ENCODE data around the gene BNC1. TPM values are rescaled to one million over a fixed set of nuclear protein-coding genes. Genes with fewer than 3 reads are reported as not detected.

Gene BNC1
- total and polyA plus RNA-seq, 2 of the 4 experiments (the other 2 are of a cell fraction), result 0.38 to 0.54 TPM

DNA sequence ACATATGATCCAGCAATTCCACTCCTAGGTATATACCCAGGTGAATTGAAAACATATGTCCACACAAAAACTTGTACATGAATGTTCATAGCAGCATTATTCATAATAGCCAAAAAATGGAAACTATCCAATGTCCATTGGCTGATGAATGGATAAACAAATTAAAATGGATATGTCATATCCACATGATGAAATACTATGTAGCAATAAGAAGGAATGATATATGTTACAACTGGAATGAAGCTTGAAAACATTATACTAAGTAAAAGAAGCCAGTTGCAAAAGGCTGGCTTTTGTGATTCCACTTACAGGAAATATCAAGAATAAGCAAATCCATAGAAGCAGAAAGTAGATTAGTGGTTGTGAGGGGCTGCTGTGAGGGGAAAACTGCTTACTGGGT, 33.7 kb downstream of the BNC1 start:
- Histone ChIP-seq H2BK120ac (ENCODE audit: low read depth, low read length) (no peak overlapping the region), H3K27me3 (ENCODE audit: control insufficient read depth, insufficient read depth, low read length) (peaks cover 9% of the 10 kb centered on the region; the same call in 1 of the 2 replicates), H3K36me3 (ENCODE audit: control insufficient read depth, insufficient read depth, low read length) (no peaks in the 10 kb centered on the region), H2BK15ac (ENCODE audit: low read depth, low read length) (no peak overlapping the region), H3K4me2 (ENCODE audit: low read depth, low read length) (no peak overlapping the region), H3K4me1 (ENCODE audit: control insufficient read depth, insufficient read depth, low read length) (no peaks in the 10 kb centered on the region), H3K56ac (ENCODE audit: extremely low read depth, insufficient read depth, low read length) (no peak overlapping the region), H3K27ac (ENCODE audit: insufficient read depth, low read length) (no peak overlapping the region), H3K9me1 (ENCODE audit: insufficient read depth, low read length) (no peaks in the 10 kb centered on the region), H3K23ac (ENCODE audit: low read depth, low read length) (no peak overlapping the region), H2AFZ (replicated peaks; ENCODE audit: low read length, poor library complexity) (no peak overlapping the region), H3K4me3 (ENCODE audit: insufficient read depth, low read depth, low read length) (no peak overlapping the region), H3K79me1 (ENCODE audit: low read depth in 1 of 2, low read length in 2 of 2) (no peaks in the 10 kb centered on the region), H4K20me1 (ENCODE audit: insufficient read depth, low read length) (no peaks in the 10 kb centered on the region), H2AK5ac (ENCODE audit: low read depth, low read length) (no peak overlapping the region), H3K9ac (ENCODE audit: low read depth, low read length) (no peak overlapping the region), H4K5ac (ENCODE audit: low read depth, low read length) (no peak overlapping the region), H4K91ac (ENCODE audit: insufficient read depth, low read depth, low read length) (no peak overlapping the region), H2BK5ac (ENCODE audit: low read depth, low read length, poor library complexity, severe bottlenecking) (no peak overlapping the region), H3K9me3 (ENCODE audit: control insufficient read depth, insufficient read depth, low read length) (no peaks in the 10 kb centered on the region), H3K14ac (replicated peaks; ENCODE audit: low read depth, low read length) (no peak overlapping the region), H3K18ac (ENCODE audit: low read depth, low read length) (no peak overlapping the region), H3K4ac (ENCODE audit: low read depth, low read length) (no peak overlapping the region), H4K8ac (ENCODE audit: low read depth in 2 of 2, low read length in 2 of 2) (no peak overlapping the region), H2BK20ac (ENCODE audit: low read depth, low read length) (no peak overlapping the region), H2AK9ac (replicated peaks; ENCODE audit: low read depth, low read length, poor library complexity) (no peak overlapping the region)
- ATAC-seq (ENCODE audit: low read depth) (no peak), DNase-seq (no peak)
- intact Hi-C loops (cut with micrococcal nuclease) (no loop called here), dilution Hi-C loops (cut with HindIII; ENCODE audit: low sequenced_read_pairs, unreplicated experiment) (loop anchor here (25.0 kb wide), 1 partner anchor 312 kb away; no protein-coding TSS in a partner anchor), in situ Hi-C loops (cut with MboI; ENCODE audit: low sequenced_read_pairs) (loop anchor here (5.0 to 25.0 kb wide), 3 partner anchors 64 to 762 kb away; no protein-coding TSS in a partner anchor)
- no TSS peak for BruUV-seq (replicated peaks)
- TF ChIP-seq BHLHE40 (IDR thresholded peaks at IDR 0.05; ENCODE audit: low read depth, low read length), result no peak
- TF ChIP-seq POLR2A (IDR thresholded peaks at IDR 0.05; ENCODE audit: low read depth, low read length), result no peak
- no peak for TF ChIP-seq MAZ (IDR thresholded peaks at IDR 0.05; ENCODE audit: borderline replicate concordance, low read depth, low read length)
- no peak for TF ChIP-seq RAD21 (IDR thresholded peaks at IDR 0.05; ENCODE audit: low read length)
- TF ChIP-seq, protein P1, sequence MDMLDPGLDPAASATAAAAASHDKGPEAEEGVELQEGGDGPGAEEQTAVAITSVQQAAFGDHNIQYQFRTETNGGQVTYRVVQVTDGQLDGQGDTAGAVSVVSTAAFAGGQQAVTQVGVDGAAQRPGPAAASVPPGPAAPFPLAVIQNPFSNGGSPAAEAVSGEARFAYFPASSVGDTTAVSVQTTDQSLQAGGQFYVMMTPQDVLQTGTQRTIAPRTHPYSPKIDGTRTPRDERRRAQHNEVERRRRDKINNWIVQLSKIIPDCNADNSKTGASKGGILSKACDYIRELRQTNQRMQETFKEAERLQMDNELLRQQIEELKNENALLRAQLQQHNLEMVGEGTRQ (IDR thresholded peaks at IDR 0.05; ENCODE audit: low read depth, low read length), result no peak
- TF ChIP-seq MXI1 (IDR thresholded peaks at IDR 0.05; ENCODE audit: borderline replicate concordance, low read depth, low read length), result no peak
- TF ChIP-seq RCOR1 (IDR thresholded peaks at IDR 0.05; ENCODE audit: insufficient replicate concordance, low read length), result no peak
- no peak for TF ChIP-seq NFE2L2 (IDR thresholded peaks at IDR 0.05; ENCODE audit: low read depth, low read length)
- TF ChIP-seq, protein P2, sequence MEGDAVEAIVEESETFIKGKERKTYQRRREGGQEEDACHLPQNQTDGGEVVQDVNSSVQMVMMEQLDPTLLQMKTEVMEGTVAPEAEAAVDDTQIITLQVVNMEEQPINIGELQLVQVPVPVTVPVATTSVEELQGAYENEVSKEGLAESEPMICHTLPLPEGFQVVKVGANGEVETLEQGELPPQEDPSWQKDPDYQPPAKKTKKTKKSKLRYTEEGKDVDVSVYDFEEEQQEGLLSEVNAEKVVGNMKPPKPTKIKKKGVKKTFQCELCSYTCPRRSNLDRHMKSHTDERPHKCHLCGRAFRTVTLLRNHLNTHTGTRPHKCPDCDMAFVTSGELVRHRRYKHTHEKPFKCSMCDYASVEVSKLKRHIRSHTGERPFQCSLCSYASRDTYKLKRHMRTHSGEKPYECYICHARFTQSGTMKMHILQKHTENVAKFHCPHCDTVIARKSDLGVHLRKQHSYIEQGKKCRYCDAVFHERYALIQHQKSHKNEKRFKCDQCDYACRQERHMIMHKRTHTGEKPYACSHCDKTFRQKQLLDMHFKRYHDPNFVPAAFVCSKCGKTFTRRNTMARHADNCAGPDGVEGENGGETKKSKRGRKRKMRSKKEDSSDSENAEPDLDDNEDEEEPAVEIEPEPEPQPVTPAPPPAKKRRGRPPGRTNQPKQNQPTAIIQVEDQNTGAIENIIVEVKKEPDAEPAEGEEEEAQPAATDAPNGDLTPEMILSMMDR (conservative IDR thresholded peaks at IDR 0.05; ENCODE audit: low read depth, low read length), result no peak
- no peak for TF ChIP-seq MAFK (IDR thresholded peaks at IDR 0.05; ENCODE audit: low read depth, low read length)
- TF ChIP-seq CHD1 (IDR thresholded peaks at IDR 0.05; ENCODE audit: low read depth, low read length), result no peak
- ChIA-PET CTCF (interaction anchor here (1.4 kb wide), 1 partner anchor 186 kb away, joined by 4 read pairs; no protein-coding TSS in a partner anchor), POLR2A (ENCODE audit: unreplicated experiment) (no interaction called here)

Data from IMR-90 (cell line).